ENCODE data around the gene MRTFA.

DNA sequence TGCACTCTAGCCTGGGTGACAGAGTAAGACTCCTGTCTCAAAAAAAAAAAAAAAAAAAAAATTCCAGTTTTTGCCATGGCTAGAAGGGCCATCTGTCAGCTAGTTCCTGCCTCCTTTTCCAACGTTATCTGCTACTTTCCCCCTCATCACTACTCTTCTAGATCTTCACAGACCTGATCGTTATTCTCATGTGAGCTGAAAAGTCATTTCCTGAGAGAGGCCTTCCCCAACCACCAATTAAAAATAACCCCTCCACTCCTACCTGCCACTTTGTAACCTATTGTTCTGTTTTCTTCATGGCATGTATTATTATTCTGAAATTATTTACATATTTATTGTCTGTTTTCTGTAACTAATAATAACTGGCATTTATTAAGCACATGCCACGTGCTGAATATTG lies 241.9 kb downstream of the MRTFA start:
- TF ChIP-seq POLR2A (IDR thresholded peaks at IDR 0.05) (no peak), POLR2AphosphoS5 (IDR thresholded peaks at IDR 0.05) (no peak)
- TF ChIP-seq, protein P1, sequence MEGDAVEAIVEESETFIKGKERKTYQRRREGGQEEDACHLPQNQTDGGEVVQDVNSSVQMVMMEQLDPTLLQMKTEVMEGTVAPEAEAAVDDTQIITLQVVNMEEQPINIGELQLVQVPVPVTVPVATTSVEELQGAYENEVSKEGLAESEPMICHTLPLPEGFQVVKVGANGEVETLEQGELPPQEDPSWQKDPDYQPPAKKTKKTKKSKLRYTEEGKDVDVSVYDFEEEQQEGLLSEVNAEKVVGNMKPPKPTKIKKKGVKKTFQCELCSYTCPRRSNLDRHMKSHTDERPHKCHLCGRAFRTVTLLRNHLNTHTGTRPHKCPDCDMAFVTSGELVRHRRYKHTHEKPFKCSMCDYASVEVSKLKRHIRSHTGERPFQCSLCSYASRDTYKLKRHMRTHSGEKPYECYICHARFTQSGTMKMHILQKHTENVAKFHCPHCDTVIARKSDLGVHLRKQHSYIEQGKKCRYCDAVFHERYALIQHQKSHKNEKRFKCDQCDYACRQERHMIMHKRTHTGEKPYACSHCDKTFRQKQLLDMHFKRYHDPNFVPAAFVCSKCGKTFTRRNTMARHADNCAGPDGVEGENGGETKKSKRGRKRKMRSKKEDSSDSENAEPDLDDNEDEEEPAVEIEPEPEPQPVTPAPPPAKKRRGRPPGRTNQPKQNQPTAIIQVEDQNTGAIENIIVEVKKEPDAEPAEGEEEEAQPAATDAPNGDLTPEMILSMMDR (IDR thresholded peaks at IDR 0.05), result no peak
